Measurements from ENCODE around the gene KIAA1549. TPM values are rescaled to one million over a fixed set of nuclear protein-coding genes. Genes with fewer than 3 reads are reported as not detected.
"Not testable (repeated sequence)": the region's sequence is repeated elsewhere in the genome, so short reads cannot be mapped to it uniquely, and the experiment has no call there.

Gene KIAA1549
- total and polyA plus RNA-seq, 4 donors, result 0.83 to 5.8 (median 3.6) TPM

GRCh38 chr7:138945154-138945553 is 36.0 kb downstream of the KIAA1549 start:
- Histone ChIP-seq H3K4me3 (no peak overlapping the region), H3K27me3 (ENCODE audit: control insufficient read depth in 3 of 3, insufficient read depth in 3 of 3, low read length in 2 of 3) (no peaks in the 10 kb centered on the region), H3K27ac (ENCODE audit: low read depth in 1 of 2, low read length in 1 of 2) (no peak overlapping the region), H3K9ac (ENCODE audit: insufficient read depth in 1 of 2, low read length in 2 of 2) (no peak overlapping the region), H3K9me3 (ENCODE audit: control insufficient read depth in 4 of 4, insufficient read depth in 3 of 4, low read length in 3 of 4) (no peaks in the 10 kb centered on the region), H3K36me3 (ENCODE audit: control insufficient read depth in 4 of 4, insufficient read depth in 4 of 4, low read length in 4 of 4) (no peaks in the 10 kb centered on the region), H3K4me1 (ENCODE audit: control insufficient read depth in 5 of 5, insufficient read depth in 5 of 5, low read length in 5 of 5) (peaks cover 0 to 1% (median 0%) of the 10 kb centered on the region in 5 donors)
- no peak for TF ChIP-seq CTCF (IDR thresholded peaks at IDR 0.05; ENCODE audit: control extremely low read depth, extremely low read depth)
- WGBS, 2 donors, result 76 to 83% methylated on average over 3 of the region's 3 CpGs
- DNase-seq (no peak), ATAC-seq (ENCODE audit: insufficient read depth, low FRiP score) (no peak)

- Histone ChIP-seq H3K4me1 (ENCODE audit: control insufficient read depth in 5 of 5, insufficient read depth in 5 of 5, low read length in 5 of 5) (peaks cover 0 to 1% (median 0%) of the 10 kb centered on the region in 5 donors), H3K27ac (ENCODE audit: low read depth in 1 of 2, low read length in 1 of 2) (no peak overlapping the region), H3K27me3 (ENCODE audit: control insufficient read depth in 3 of 3, insufficient read depth in 3 of 3, low read length in 2 of 3) (no peaks in the 10 kb centered on the region), H3K36me3 (ENCODE audit: control insufficient read depth in 4 of 4, insufficient read depth in 4 of 4, low read length in 4 of 4) (no peaks in the 10 kb centered on the region), H3K4me3 (no peak overlapping the region), H3K9ac (ENCODE audit: insufficient read depth in 1 of 2, low read length in 2 of 2) (no peak overlapping the region), H3K9me3 (ENCODE audit: control insufficient read depth in 4 of 4, insufficient read depth in 3 of 4, low read length in 3 of 4) (no peaks in the 10 kb centered on the region)
- no peak for TF ChIP-seq CTCF (IDR thresholded peaks at IDR 0.05; ENCODE audit: control extremely low read depth, extremely low read depth)
- 94 to 96% methylated on average over 2 of the region's 2 CpGs for WGBS, 2 donors
- ATAC-seq (ENCODE audit: insufficient read depth, low FRiP score) (no peak), DNase-seq (no peak)
Observed at GRCh38 chr7:138944592-138944991, 36.6 kb downstream of the KIAA1549 start.

- H3K9ac ChIP-seq (ENCODE audit: insufficient read depth in 1 of 2, low read length in 2 of 2), result no peak overlapping the region
- ATAC-seq (ENCODE audit: insufficient read depth, low FRiP score), result no peak
- no peak overlapping the region for H3K4me3 ChIP-seq
- H3K36me3 ChIP-seq (ENCODE audit: control insufficient read depth in 4 of 4, insufficient read depth in 4 of 4, low read length in 4 of 4), result no peaks in the 10 kb centered on the region
- peaks cover 0 to 1% (median 0%) of the 10 kb centered on the region in 5 donors for H3K4me1 ChIP-seq (ENCODE audit: control insufficient read depth in 5 of 5, insufficient read depth in 5 of 5, low read length in 5 of 5)
- DNase-seq, result no peak
- 88 to 90% methylated on average over 11 of the region's 11 CpGs for WGBS, 2 donors
- H3K9me3 ChIP-seq (ENCODE audit: control insufficient read depth in 4 of 4, insufficient read depth in 3 of 4, low read length in 3 of 4), result no peaks in the 10 kb centered on the region
- no peak overlapping the region for H3K27ac ChIP-seq (ENCODE audit: low read depth in 1 of 2, low read length in 1 of 2)
- no peaks in the 10 kb centered on the region for H3K27me3 ChIP-seq (ENCODE audit: control insufficient read depth in 3 of 3, insufficient read depth in 3 of 3, low read length in 2 of 3)
- TF ChIP-seq CTCF (IDR thresholded peaks at IDR 0.05; ENCODE audit: control extremely low read depth, extremely low read depth), result no peak
Observed at GRCh38 chr7:138943061-138943460, 38.1 kb downstream of the KIAA1549 start.

GRCh38 chr7:138941545-138941944 is 39.6 kb downstream of the KIAA1549 start:
- Histone ChIP-seq H3K9ac (ENCODE audit: insufficient read depth in 1 of 2, low read length in 2 of 2) (no peak overlapping the region), H3K27me3 (ENCODE audit: control insufficient read depth in 3 of 3, insufficient read depth in 3 of 3, low read length in 2 of 3) (no peaks in the 10 kb centered on the region), H3K9me3 (ENCODE audit: control insufficient read depth in 4 of 4, insufficient read depth in 3 of 4, low read length in 3 of 4) (no peaks in the 10 kb centered on the region), H3K27ac (ENCODE audit: low read depth in 1 of 2, low read length in 1 of 2) (no peak overlapping the region), H3K4me3 (no peak overlapping the region), H3K36me3 (ENCODE audit: control insufficient read depth in 4 of 4, insufficient read depth in 4 of 4, low read length in 4 of 4) (no peaks in the 10 kb centered on the region), H3K4me1 (ENCODE audit: control insufficient read depth in 5 of 5, insufficient read depth in 5 of 5, low read length in 5 of 5) (peaks cover 0 to 1% (median 0%) of the 10 kb centered on the region in 5 donors)
- WGBS, 2 donors, result 74 to 79% methylated on average over 4 of the region's 4 CpGs
- DNase-seq (no peak), ATAC-seq (ENCODE audit: insufficient read depth, low FRiP score) (no peak)
- no peak for TF ChIP-seq CTCF (IDR thresholded peaks at IDR 0.05; ENCODE audit: control extremely low read depth, extremely low read depth)

- not testable (repeated sequence) for H3K4me1 ChIP-seq (ENCODE audit: control insufficient read depth in 5 of 5, insufficient read depth in 5 of 5, low read length in 5 of 5); ATAC-seq (ENCODE audit: insufficient read depth, low FRiP score); H3K9me3 ChIP-seq (ENCODE audit: control insufficient read depth in 4 of 4, insufficient read depth in 3 of 4, low read length in 3 of 4); H3K36me3 ChIP-seq (ENCODE audit: control insufficient read depth in 4 of 4, insufficient read depth in 4 of 4, low read length in 4 of 4); DNase-seq; H3K9ac ChIP-seq (ENCODE audit: insufficient read depth in 1 of 2, low read length in 2 of 2); H3K4me3 ChIP-seq; H3K27me3 ChIP-seq (ENCODE audit: control insufficient read depth in 3 of 3, insufficient read depth in 3 of 3, low read length in 2 of 3); H3K27ac ChIP-seq (ENCODE audit: low read depth in 1 of 2, low read length in 1 of 2)
- 80 to 82% methylated on average over 1 of the region's 1 CpG for WGBS, 2 donors
Observed at GRCh38 chr7:138940602-138941001, 40.6 kb downstream of the KIAA1549 start.
